CD14-positive monocyte (primary cell): Measurements from ENCODE around the gene RBM7. TPM values are rescaled to one million over a fixed set of nuclear protein-coding genes. Genes with fewer than 3 reads are reported as not detected.

Experiments used
- DNase-seq, 3 donors: peaks; one replicate each; pipeline ENCODE4 v3.0.0-alpha.2; 2011 to 2022
- H2AFZ ChIP-seq: 2 replicates; pipeline ENCODE4 v1.6.0; 2012; ENCODE audit warnings: mild to moderate bottlenecking, low read depth, low read length, inconsistent platforms; ENCODE audit not compliant: insufficient read depth, poor library complexity, severe bottlenecking
- H3K27ac ChIP-seq, 2 donors: 1 replicate in 1 of 2; 2 replicates in 1 of 2; pipeline ENCODE4 v1.5.1; 2012 to 2013; ENCODE audit warnings: low read length in 2 of 2, control low read depth in 1 of 2, inconsistent platforms in 1 of 2, low read depth in 1 of 2, mild to moderate bottlenecking in 1 of 2
- H3K27me3 ChIP-seq, 2 donors: one replicate each; pipeline versions ENCODE4 v1.6.0 to v1.6.1; 2011 to 2013; ENCODE audit warnings: low read length in 2 of 2; ENCODE audit not compliant: control insufficient read depth in 2 of 2, insufficient read depth in 2 of 2
- H3K36me3 ChIP-seq, 2 donors: replicated peaks in 1 of 2; 1 replicate in 1 of 2; 2 replicates in 1 of 2; pipeline versions ENCODE4 v1.5.1 to v1.6.1; 2012 to 2013; ENCODE audit warnings: low read length in 2 of 2, control low read depth in 1 of 2, inconsistent platforms in 1 of 2, mild to moderate bottlenecking in 1 of 2; ENCODE audit not compliant: insufficient read depth in 2 of 2, control insufficient read depth in 1 of 2
- H3K4me1 ChIP-seq, 2 donors: 1 replicate in 1 of 2; 2 replicates in 1 of 2; pipeline versions ENCODE4 v1.5.1 to v1.6.1; 2012 to 2013; ENCODE audit warnings: low read length in 2 of 2, control low read depth in 1 of 2, inconsistent platforms in 1 of 2, mild to moderate bottlenecking in 1 of 2, moderate library complexity in 1 of 2; ENCODE audit not compliant: insufficient read depth in 2 of 2, control insufficient read depth in 1 of 2
- H3K4me2 ChIP-seq: replicated peaks from 2 replicates; pipeline ENCODE3; 2012; ENCODE audit warnings: low read length, moderate library complexity, mild to moderate bottlenecking; ENCODE audit not compliant: poor library complexity, severe bottlenecking; ENCODE audit errors: extremely low read depth
- H3K4me3 ChIP-seq, 3 experiments: fragments of 200-600 bp in 1 of 3; sonication (generic) in 1 of 3; replicated peaks in 1 of 3; 1 replicate in 2 of 3; 2 replicates in 1 of 3; pipeline ENCODE4 v1.5.1; 2011 to 2013; ENCODE audit warnings: low read length in 3 of 3, mild to moderate bottlenecking in 3 of 3, control low read depth in 2 of 3, low read depth in 2 of 3, inconsistent platforms in 1 of 3, moderate library complexity in 1 of 3
- H3K79me2 ChIP-seq: 2 replicates; pipeline ENCODE4 v1.6.0; 2012; ENCODE audit warnings: mild to moderate bottlenecking, control low read depth, inconsistent platforms, low read length, moderate library complexity; ENCODE audit not compliant: insufficient read depth
- H3K9ac ChIP-seq: 2 replicates; pipeline ENCODE4 v1.6.0; 2017; ENCODE audit warnings: low read length, mild to moderate bottlenecking; ENCODE audit not compliant: insufficient read depth, poor library complexity, severe bottlenecking
- H3K9me3 ChIP-seq, 2 donors: replicated peaks in 1 of 2; 1 replicate in 1 of 2; 2 replicates in 1 of 2; pipeline versions ENCODE4 v1.5.1 to v1.6.1; 2012 to 2013; ENCODE audit warnings: low read length in 2 of 2, control low read depth in 1 of 2; ENCODE audit not compliant: control insufficient read depth in 1 of 2, insufficient read depth in 1 of 2
- H4K20me1 ChIP-seq: 2 replicates; pipeline ENCODE4 v1.6.0; 2012; ENCODE audit warnings: mild to moderate bottlenecking, low read length, control low read depth, moderate library complexity; ENCODE audit not compliant: insufficient read depth
- H3K27ac Mint-ChIP-seq, 7 donors: one replicate each; pipeline ENCODE4 v1.8.0; 2020; ENCODE audit warnings: mild to moderate bottlenecking in 7 of 7, mixed read lengths in 7 of 7, moderate library complexity in 6 of 7, inconsistent platforms in 2 of 7
- H3K27me3 Mint-ChIP-seq, 3 donors: one replicate each; pipeline ENCODE4 v1.8.0; 2021 to 2022; ENCODE audit warnings: low read depth in 3 of 3, mild to moderate bottlenecking in 3 of 3, mixed read lengths in 3 of 3, moderate library complexity in 3 of 3, inconsistent platforms in 1 of 3
- H3K36me3 Mint-ChIP-seq, 2 donors: one replicate each; pipeline ENCODE4 v1.8.0; 2020; ENCODE audit warnings: mixed read lengths in 2 of 2, inconsistent platforms in 1 of 2, mild to moderate bottlenecking in 1 of 2
- H3K4me1 Mint-ChIP-seq: one replicate; pipeline ENCODE4 v1.8.0; 2020; ENCODE audit warnings: mild to moderate bottlenecking, mixed read lengths
- H3K4me3 Mint-ChIP-seq, 2 donors: one replicate each; pipeline ENCODE4 v1.8.0; 2020; ENCODE audit warnings: mild to moderate bottlenecking in 2 of 2, mixed read lengths in 2 of 2, moderate library complexity in 1 of 2
- H3K9me3 Mint-ChIP-seq, 7 donors: one replicate each; pipeline ENCODE4 v1.8.0; 2020 to 2022; ENCODE audit warnings: mixed read lengths in 7 of 7, mild to moderate bottlenecking in 6 of 7, moderate library complexity in 6 of 7, inconsistent platforms in 2 of 7
- CTCF ChIP-seq: fragments of 200-600 bp; IDR thresholded peaks from one replicate; pipeline ENCODE4 v1.8.0; 2022; ENCODE audit warnings: antibody characterized with exemption, mild to moderate bottlenecking
- WGBS: methylation state at CpG from one replicate; pipeline ENCODE4 v1.1.5; 2013; ENCODE audit warnings: missing lambda C conversion rate; ENCODE audit not compliant: insufficient coverage; 5-methylcytosine and 5-hydroxymethylcytosine counted together
- intact Hi-C, 2 donors: fragments of 100-400 bp; cut with micrococcal nuclease; formaldehyde crosslinking; loops; one replicate each; pipeline versions ENCODE4 v1.15.0 to v1.15.1; 2023
- polyA minus RNA-seq: library from RNA; depleted of rRNA, polyadenylated mRNA; stranded (reverse); fragments of >200 nt; gene quantifications from 2 replicates; pipeline ENCODE4 v1.2.3, GENCODE V29; 2012
- polyA plus RNA-seq, 3 donors: library from polyadenylated mRNA; depleted of rRNA in 1 of 3; unstranded in 2 of 3; stranded (reverse) in 1 of 3; fragments of 300-500 nt in 2 of 3; fragments of >200 nt in 1 of 3; fragmentation: Illumina TruSeq in 2 of 3; gene quantifications; 1 replicate in 2 of 3; 2 replicates in 1 of 3; pipeline ENCODE4 v1.2.3, GENCODE V29; 2012 to 2021
- total RNA-seq, 12 experiments: library from RNA in 1 of 12; stranded (reverse) in 1 of 12; fragments of 120-200 nt in 1 of 12; gene quantifications; one replicate each; pipeline ENCODE4 v1.2.4 and lab custom pipeline; 2013 to 2026; ENCODE audit warnings: mixed read lengths in 6 of 12, inconsistent platforms in 1 of 12

Gene RBM7
- 19.8 TPM for total RNA-seq (2013)
- polyA plus RNA-seq (10 to 100 TPM; 27.3 to 36.3 (median 32.4) TPM), polyA minus RNA-seq (13.6 and 14.1 TPM in 2 replicates), total RNA-seq (lab: John Stamatoyannopoulos, UW) (36.9 to 75.4 (median 49.9) reads per million in 11 experiments)

GRCh38 chr11:114400216-114400914 lies at the start of gene RBM7, which contains the start of gene C11orf71:
RBM7 (plus strand) TSS chr11:114400666; CDS start chr11:114400672, 6 bp downstream.
C11orf71 (minus strand) TSS chr11:114400511; CDS start chr11:114400331, 180 bp downstream.
- peaks cover 42% of the 10 kb centered on the region for H3K4me1 Mint-ChIP-seq

More at GRCh38 chr11:114400216-114400914, at the start of gene RBM7, which contains the start of gene C11orf71:
- H3K36me3 Mint-ChIP-seq, result peaks cover 19 to 27% of the 10 kb centered on the region in 2 donors
- peaks cover 26 to 45% of the 10 kb centered on the region in 2 donors for H3K4me1 ChIP-seq
- H3K27ac Mint-ChIP-seq, result peak within 1 kb of the TSS; percentile 99 to 100 (median 100)
- H3K27me3 Mint-ChIP-seq, result no peaks in the 10 kb centered on the region
- peaks cover 4% of the 10 kb centered on the region for H4K20me1 ChIP-seq
- peaks cover 65% of the 10 kb centered on the region for H3K79me2 ChIP-seq
- H3K9ac ChIP-seq, result peak within 1 kb of the TSS; percentile 96
- peak within 1 kb of the TSS; percentile 91 to 96 for H3K4me3 Mint-ChIP-seq
- no peaks in the 10 kb centered on the region for H3K9me3 ChIP-seq
- H3K27ac ChIP-seq, result peak within 1 kb of the TSS; percentile 99
- no peaks in the 10 kb centered on the region for H3K27me3 ChIP-seq
- peaks cover 7 to 29% of the 10 kb centered on the region in 2 donors for H3K36me3 ChIP-seq
- no peaks in the 10 kb centered on the region for H3K9me3 Mint-ChIP-seq
- intact Hi-C loops, result loop anchor here in 1 of 2 donors (10.0 kb wide), 1 partner anchor 526 kb away; the partner anchor contains the start of gene USP28
- peak within 1 kb of the TSS; percentile 83 for H2AFZ ChIP-seq
- DNase-seq, result peak; percentile 99
- under 1% methylated on average over 65 of the region's 65 CpGs for WGBS
- H3K4me2 ChIP-seq, result peak within 1 kb of the TSS; percentile 76
- TF ChIP-seq CTCF, result no peak
- peak within 1 kb of the TSS; percentile 77 to 90 (median 85) for H3K4me3 ChIP-seq
